ENCODE data around the gene STUM. TPM values are rescaled to one million over a fixed set of nuclear protein-coding genes. Genes with fewer than 3 reads are reported as not detected.
A peak's percentile ranks its signal among the peaks of the same experiment; 100 is the strongest.

STUM gene
- total RNA-seq, 1 donor from 2014 or later, result 3.0 TPM

DNA sequence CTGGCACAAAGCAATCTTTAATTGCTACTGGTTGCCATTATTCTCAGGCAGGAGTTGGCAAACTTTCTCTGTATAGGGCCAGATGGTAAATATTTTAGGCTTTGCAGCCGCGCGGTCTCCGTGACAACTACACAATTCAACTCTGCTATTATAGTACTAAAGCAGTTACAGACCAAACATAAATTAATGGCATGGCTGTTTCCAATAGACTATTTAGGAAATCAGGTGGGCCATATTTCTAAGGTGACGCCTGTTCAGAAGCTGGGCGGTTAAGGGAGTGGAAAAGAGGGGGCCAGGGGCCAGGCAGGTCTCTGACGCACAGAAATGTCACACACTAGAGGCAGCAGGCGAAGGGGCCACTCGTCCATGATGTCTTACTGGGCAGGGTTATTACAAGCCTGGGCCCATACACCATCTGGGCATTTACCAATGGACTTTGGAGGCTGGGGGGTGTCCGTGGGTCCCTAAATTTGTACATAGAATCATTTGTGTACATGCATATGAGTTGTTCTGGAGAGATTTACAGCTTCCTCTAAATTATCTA, 80.1 kb downstream of the STUM start:
- Histone ChIP-seq H3K4me1 (peaks cover 1 to 9% of the 10 kb centered on the region in 2 donors), H3K27ac (no peak overlapping the region), H3K9me3 (no peaks in the 10 kb centered on the region), H3K36me3 (no peaks in the 10 kb centered on the region), H3K27me3 (no peaks in the 10 kb centered on the region), H3K4me3 (no peak overlapping the region)
- peak; percentile 1 to 41 for DNase-seq (ENCODE audit: low spot score in 2 of 2)
- intact Hi-C loops (cut with DNase I), result no loop called here
- TF ChIP-seq, protein P1, sequence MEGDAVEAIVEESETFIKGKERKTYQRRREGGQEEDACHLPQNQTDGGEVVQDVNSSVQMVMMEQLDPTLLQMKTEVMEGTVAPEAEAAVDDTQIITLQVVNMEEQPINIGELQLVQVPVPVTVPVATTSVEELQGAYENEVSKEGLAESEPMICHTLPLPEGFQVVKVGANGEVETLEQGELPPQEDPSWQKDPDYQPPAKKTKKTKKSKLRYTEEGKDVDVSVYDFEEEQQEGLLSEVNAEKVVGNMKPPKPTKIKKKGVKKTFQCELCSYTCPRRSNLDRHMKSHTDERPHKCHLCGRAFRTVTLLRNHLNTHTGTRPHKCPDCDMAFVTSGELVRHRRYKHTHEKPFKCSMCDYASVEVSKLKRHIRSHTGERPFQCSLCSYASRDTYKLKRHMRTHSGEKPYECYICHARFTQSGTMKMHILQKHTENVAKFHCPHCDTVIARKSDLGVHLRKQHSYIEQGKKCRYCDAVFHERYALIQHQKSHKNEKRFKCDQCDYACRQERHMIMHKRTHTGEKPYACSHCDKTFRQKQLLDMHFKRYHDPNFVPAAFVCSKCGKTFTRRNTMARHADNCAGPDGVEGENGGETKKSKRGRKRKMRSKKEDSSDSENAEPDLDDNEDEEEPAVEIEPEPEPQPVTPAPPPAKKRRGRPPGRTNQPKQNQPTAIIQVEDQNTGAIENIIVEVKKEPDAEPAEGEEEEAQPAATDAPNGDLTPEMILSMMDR (IDR thresholded peaks at IDR 0.05), result no peak

DNA sequence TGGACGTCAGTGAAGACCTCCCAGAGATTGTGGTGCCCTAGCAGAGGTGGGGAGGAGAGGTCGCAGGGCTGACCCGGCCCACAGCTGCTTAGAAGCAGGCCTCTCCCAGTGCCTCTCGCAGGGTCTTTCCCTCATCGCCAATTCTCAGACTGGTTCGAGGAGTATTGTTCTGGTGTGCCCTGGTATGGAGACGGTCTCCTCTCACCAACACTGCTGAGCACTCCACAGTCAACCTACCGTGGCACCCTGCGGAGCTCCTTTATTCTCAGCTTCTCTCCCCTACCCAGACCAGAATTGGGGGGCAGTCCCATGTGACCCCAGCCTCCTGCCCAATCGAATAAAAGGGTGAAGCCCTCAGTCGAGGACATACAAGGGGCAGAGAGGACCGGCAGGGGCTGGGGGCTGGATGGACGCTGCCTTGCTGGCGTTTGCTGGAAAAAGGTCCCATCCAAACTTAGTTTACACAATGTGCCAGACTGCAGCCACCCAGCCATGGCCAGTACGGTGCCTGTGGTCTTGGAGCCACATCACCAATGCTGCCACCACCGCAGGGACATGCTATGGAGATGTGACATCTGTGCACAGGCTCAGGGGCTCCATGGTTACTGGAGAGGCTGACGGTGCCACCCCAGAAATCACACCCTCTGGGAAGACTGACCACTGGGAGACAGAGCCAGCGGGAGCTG, 80.8 kb downstream of the STUM start:
- Histone ChIP-seq H3K4me1 (peaks cover 3 to 14% of the 10 kb centered on the region in 2 donors), H3K36me3 (no peaks in the 10 kb centered on the region), H3K9me3 (no peaks in the 10 kb centered on the region), H3K27me3 (no peaks in the 10 kb centered on the region), H3K4me3 (no peak overlapping the region), H3K27ac (no peak overlapping the region)
- intact Hi-C loops (cut with DNase I), result no loop called here
- TF ChIP-seq, protein P1 (IDR thresholded peaks at IDR 0.05), result no peak
- peak; percentile 7 to 55 for DNase-seq (ENCODE audit: low spot score in 2 of 2)

DNA sequence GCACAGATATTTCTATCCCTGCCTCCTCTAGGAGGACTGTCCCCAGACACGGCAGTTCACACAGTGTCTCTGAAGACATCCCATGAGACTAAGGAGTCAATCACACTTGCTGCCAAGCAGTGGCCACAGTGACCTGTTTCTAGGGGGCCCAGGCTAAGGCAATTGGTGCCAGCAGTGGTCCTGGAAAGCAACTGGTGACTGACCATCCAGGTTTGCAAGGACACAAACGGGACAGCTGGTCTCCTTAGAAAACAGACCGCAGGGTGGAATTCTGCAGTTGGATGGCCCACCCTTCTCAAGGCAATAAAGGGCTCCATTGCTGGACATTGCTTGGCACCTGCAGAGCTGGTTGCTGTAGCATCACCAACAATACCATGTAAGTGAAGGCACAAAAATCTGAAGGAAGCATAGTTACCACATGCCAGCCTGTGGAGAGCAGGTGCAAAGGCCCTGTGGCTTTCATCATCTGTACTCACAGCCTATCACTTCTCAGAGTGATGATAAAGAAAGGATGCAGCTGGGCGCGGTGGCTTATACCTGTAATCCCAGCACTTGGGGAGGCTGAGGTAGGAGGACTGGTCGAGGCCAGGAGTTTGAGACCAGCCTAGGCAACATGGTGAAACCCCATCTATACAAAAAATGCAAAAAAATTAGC, 81.5 kb downstream of the STUM start:
- H3K4me1 ChIP-seq, result peaks cover 3 to 14% of the 10 kb centered on the region in 2 donors
- no peak overlapping the region for H3K27ac ChIP-seq
- peak; percentile 3 to 53 for DNase-seq (ENCODE audit: low spot score in 2 of 2)
- H3K4me3 ChIP-seq, result no peak overlapping the region
- H3K27me3 ChIP-seq, result no peaks in the 10 kb centered on the region
- no peaks in the 10 kb centered on the region for H3K36me3 ChIP-seq
- intact Hi-C loops (cut with DNase I), result loop anchor here (5.0 to 10.0 kb wide), 3 partner anchors 72 to 242 kb away; partner anchors contain the start of genes PSEN2 and STUM
- TF ChIP-seq, protein P1 (IDR thresholded peaks at IDR 0.05), result no peak
- H3K9me3 ChIP-seq, result no peaks in the 10 kb centered on the region

DNA sequence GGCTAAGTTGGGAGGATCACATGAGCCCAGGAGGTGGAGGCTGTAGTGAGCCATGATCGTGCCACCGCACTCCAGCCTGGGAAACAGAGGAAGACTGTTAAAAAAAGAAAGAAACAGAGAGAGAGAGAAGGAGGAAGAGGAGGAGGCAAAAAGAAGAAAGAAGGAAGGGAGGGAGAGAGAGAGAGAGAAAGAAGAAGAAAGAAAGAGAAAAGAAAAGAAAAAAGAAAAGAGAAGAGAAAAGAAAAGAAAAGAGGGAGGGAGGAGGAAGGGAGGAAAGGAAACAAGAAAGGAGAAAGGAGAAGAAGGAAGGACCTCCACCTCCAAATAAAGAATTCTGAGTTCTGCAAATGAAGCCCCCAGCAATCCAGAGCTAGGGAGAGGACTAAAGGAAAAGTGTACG, 82.0 kb downstream of the STUM start:
- Histone ChIP-seq H3K4me1 (peaks cover 3 to 14% of the 10 kb centered on the region in 2 donors), H3K4me3 (no peak overlapping the region), H3K36me3 (no peaks in the 10 kb centered on the region), H3K9me3 (no peaks in the 10 kb centered on the region), H3K27ac (no peak overlapping the region), H3K27me3 (no peaks in the 10 kb centered on the region)
- DNase-seq (ENCODE audit: low spot score in 2 of 2), result no peak
- TF ChIP-seq, protein P1 (IDR thresholded peaks at IDR 0.05), result no peak
- intact Hi-C loops (cut with DNase I), result loop anchor here (5.0 to 10.0 kb wide), 3 partner anchors 72 to 242 kb away; partner anchors contain the start of genes PSEN2 and STUM

DNA sequence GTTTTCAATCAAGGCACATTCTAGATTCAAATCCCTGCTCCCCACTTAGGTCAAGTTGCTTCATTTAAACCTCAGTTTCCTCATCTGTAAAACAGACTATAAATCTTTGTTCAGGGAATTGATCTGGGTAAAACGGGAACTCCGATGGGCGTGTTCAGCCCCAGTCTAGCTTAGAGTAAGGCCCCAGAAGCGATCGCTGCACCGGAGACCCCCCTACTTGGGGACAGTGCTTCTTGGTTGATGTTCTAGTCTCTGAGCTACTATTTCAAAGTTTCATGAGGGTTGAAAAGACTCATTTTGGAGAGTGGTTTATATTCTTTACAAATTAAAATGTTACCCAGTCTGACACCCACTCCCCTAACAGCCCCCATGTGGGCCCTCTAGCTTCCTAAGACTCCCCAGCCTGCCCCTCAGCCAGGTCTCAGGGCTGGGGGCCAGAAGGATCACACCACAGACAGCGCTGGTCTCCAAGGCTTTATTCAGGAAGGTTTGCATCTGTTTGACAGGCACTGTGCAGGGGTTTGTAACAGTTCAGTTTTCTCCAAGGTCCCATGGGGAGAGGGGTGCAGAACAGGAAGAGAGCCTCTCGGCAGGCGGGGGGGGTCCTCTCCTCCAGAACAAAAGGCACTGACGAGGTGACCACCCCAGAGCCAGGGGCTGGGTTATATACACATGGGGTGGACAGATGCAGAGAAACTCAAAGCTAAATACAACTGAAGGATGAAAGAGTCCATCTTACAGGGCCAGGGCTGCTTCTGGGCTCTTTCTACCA, 82.9 kb downstream of the STUM start:
- no peak overlapping the region for H3K4me3 ChIP-seq
- no peaks in the 10 kb centered on the region for H3K9me3 ChIP-seq
- peaks cover 0 to 6% of the 10 kb centered on the region in 2 donors for H3K36me3 ChIP-seq
- no peak overlapping the region for H3K27ac ChIP-seq
- no peaks in the 10 kb centered on the region for H3K27me3 ChIP-seq
- TF ChIP-seq, protein P1 (IDR thresholded peaks at IDR 0.05), result no peak
- peak in 1 of 2 donors; percentile 35 for DNase-seq (ENCODE audit: low spot score in 2 of 2)
- intact Hi-C loops (cut with DNase I), result loop anchor here (5.0 to 10.0 kb wide), 3 partner anchors 71 to 241 kb away; partner anchors contain the start of genes PSEN2 and STUM
- H3K4me1 ChIP-seq, result peaks cover 3 to 11% of the 10 kb centered on the region in 2 donors
